Measurements from ENCODE around the gene LEMD2. TPM values are rescaled to one million over a fixed set of nuclear protein-coding genes. Genes with fewer than 3 reads are reported as not detected.

The LEMD2 gene
- total RNA-seq, 4 donors from 2014 or later = 44.3 to 99.2 (median 55.6) TPM

DNA sequence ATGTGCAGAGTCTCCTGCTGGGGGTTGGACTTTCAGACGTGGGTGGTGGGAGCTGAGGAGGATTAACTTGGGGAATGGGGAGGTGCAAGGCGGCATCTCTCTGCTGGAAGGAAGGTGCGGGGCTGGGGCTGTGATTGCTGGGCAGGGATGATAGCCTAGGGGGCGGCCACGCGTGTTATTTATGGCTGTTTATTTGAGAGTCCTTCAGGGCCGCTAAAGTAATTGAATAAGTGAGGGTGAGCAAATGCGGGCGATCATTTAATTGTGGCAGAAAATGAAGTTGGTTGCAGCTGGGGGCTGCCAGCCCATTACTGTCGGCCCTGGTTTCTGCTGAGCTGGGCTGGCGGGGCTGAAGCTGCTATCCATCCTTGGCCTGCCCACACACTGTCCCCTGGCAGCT, 34.7 kb downstream of the LEMD2 start:
- no peak for DNase-seq (ENCODE audit: low spot score in 2 of 2)
- Histone ChIP-seq H3K4me1 (peaks cover 20% of the 10 kb centered on the region), H3K27me3 (no peaks in the 10 kb centered on the region), H3K27ac (no peak overlapping the region), H3K9me3 (no peaks in the 10 kb centered on the region), H3K4me3 (no peak overlapping the region), H3K36me3 (no peaks in the 10 kb centered on the region)
- 84% methylated on average over 11 of the region's 11 CpGs for WGBS
- TF ChIP-seq POLR2A (IDR thresholded peaks at IDR 0.05) = no peak
- TF ChIP-seq, protein P1, sequence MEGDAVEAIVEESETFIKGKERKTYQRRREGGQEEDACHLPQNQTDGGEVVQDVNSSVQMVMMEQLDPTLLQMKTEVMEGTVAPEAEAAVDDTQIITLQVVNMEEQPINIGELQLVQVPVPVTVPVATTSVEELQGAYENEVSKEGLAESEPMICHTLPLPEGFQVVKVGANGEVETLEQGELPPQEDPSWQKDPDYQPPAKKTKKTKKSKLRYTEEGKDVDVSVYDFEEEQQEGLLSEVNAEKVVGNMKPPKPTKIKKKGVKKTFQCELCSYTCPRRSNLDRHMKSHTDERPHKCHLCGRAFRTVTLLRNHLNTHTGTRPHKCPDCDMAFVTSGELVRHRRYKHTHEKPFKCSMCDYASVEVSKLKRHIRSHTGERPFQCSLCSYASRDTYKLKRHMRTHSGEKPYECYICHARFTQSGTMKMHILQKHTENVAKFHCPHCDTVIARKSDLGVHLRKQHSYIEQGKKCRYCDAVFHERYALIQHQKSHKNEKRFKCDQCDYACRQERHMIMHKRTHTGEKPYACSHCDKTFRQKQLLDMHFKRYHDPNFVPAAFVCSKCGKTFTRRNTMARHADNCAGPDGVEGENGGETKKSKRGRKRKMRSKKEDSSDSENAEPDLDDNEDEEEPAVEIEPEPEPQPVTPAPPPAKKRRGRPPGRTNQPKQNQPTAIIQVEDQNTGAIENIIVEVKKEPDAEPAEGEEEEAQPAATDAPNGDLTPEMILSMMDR (IDR thresholded peaks at IDR 0.05) = no peak

DNA sequence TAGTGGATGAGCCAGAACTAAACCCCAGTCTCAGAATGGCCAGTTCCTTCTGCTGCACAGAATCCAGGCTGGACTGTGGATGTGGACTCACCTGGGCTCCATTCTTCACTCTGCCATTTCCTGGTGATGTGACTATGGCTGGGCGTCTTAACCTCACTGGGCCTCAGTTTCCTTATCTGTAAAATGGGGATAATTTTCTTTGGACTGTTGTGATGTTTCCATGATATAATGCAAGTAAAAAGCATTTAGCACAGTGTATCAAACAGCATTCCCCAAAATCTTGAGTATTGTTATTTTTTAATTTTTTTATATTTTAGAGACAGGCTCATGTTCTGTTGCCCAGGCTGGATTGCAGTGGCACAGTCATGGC, 36.3 kb downstream of the LEMD2 start:
- no peaks in the 10 kb centered on the region for H3K36me3 ChIP-seq
- no peaks in the 10 kb centered on the region for H3K9me3 ChIP-seq
- peaks cover 20% of the 10 kb centered on the region for H3K4me1 ChIP-seq
- DNase-seq (ENCODE audit: low spot score in 2 of 2) = no peak
- TF ChIP-seq, protein P1 (IDR thresholded peaks at IDR 0.05) = no peak
- TF ChIP-seq POLR2AphosphoS5 (IDR thresholded peaks at IDR 0.05) (no peak), EP300 (IDR thresholded peaks at IDR 0.05) (no peak), POLR2A (IDR thresholded peaks at IDR 0.05) (no peak)
- no peak overlapping the region for H3K27ac ChIP-seq
- H3K27me3 ChIP-seq = peaks cover 6% of the 10 kb centered on the region
- H3K4me3 ChIP-seq = no peak overlapping the region
- 100% methylated on average over 1 of the region's 1 CpG for WGBS

DNA sequence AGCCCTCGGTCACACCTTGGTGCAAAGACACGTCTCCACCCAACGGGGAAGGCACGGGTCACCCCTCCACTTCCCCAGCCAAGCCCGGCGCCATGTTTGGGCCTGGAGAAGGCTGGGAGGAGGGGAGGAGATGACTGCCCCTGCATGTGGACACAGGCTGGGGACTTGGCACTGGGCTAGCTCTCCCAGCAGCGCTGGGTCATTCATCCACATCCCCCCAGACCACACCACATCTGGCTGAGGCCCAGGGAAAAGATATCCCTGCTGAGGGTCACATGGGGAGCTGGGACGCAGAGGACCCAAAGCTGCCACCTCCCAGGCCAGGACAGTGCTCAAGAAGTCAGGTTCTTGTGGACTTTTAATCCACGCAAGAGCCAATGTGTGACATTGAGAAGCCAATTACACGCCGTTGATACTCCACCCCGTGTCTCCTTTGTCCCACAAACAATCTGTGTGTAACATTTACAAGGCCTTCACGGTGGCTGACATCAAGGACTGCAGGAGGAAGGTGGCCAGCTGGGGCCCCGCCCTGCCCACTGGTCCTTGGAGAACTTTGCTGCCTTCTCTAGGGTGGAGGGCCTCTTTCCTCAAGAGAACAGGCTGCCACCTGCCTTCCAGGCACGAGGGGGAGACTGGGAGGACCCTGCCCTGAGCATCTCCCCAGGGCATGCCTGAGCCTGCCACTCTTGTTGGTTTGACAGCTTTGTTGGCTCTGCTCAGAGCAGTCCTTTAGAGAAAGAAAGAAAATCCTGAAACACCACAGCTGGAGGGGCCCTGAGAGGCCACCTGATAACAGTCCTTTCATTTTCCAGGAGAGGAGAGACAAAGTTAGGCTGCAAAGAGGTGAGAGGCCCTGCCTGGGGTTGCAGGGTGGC, 36.9 kb downstream of the LEMD2 start:
- H3K36me3 ChIP-seq = no peaks in the 10 kb centered on the region
- WGBS = 82% methylated on average over 12 of the region's 15 CpGs
- H3K27ac ChIP-seq = no peak overlapping the region
- H3K9me3 ChIP-seq = no peaks in the 10 kb centered on the region
- no peak for DNase-seq (ENCODE audit: low spot score in 2 of 2)
- H3K4me3 ChIP-seq = no peak overlapping the region
- TF ChIP-seq, protein P1 (IDR thresholded peaks at IDR 0.05) = no peak
- no peak for TF ChIP-seq EP300 (IDR thresholded peaks at IDR 0.05)
- TF ChIP-seq POLR2A (IDR thresholded peaks at IDR 0.05) = no peak
- no peak for TF ChIP-seq POLR2AphosphoS5 (IDR thresholded peaks at IDR 0.05)
- H3K27me3 ChIP-seq = peaks cover 11% of the 10 kb centered on the region
- peaks cover 20% of the 10 kb centered on the region for H3K4me1 ChIP-seq

DNA sequence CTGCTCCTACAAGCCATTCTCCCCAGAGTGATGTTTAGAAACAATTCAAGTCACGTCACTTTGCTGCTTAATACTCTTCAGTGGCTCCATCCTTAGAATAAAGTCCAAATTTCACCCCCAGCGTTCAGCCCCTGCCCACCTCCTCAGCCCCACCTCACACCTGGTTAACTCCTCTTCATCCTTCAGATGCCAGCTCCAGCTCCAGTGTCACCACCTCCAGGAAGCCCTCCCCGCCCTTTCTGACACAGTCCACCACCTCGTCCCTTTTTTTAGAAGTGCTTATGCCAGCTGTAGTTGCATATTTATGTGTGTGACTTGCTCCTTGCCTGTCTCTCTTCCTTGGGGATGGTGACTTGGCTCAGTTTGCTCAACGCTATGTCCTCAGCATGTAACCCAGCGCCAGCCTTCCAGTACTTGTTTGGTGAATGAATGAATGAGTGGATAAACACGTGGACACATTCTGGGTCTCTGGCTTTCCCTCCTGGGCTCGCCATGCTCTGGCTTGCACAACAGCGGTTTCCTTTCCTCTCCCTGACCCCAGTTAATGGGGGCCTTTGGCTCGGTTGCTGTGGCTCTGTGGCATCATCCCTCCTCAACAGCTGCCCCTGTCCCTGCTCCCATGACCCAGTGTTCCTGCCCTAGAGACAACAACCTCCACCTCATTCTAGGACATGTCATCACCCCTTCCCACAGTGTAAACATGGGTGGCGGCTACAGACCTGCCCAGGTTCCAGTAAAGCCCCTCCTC, 38.5 kb downstream of the LEMD2 start:
- H3K4me1 ChIP-seq = peaks cover 25% of the 10 kb centered on the region
- H3K27me3 ChIP-seq = peaks cover 11% of the 10 kb centered on the region
- H3K36me3 ChIP-seq = no peaks in the 10 kb centered on the region
- no peaks in the 10 kb centered on the region for H3K9me3 ChIP-seq
- WGBS = 66% methylated on average over 11 of the region's 11 CpGs
- H3K4me3 ChIP-seq = no peak overlapping the region
- no peak for DNase-seq (ENCODE audit: low spot score in 2 of 2)
- TF ChIP-seq POLR2AphosphoS5 (IDR thresholded peaks at IDR 0.05) = no peak
- H3K27ac ChIP-seq = no peak overlapping the region

DNA sequence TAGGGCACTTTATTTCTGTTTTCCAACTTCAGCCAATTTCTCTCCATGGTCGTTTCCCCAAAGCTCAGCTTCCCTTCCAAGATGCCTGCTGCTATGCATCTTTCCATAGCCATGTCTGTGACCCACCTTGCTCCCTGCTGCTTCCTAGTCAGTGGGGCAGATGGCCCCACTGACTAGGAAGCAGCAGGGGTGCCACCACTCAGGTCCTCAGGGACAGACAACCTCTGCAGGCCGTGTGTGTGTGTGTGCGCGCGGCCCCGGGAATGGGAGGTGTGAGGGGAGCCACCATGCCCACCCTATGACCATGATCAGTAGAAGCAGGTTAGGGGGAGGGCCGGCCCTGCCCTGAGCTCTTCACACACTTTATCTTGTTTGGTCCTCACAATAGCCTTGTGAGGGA, 39.5 kb downstream of the LEMD2 start:
- no peak overlapping the region for H3K27ac ChIP-seq
- H3K36me3 ChIP-seq = no peaks in the 10 kb centered on the region
- H3K9me3 ChIP-seq = no peaks in the 10 kb centered on the region
- no peak for DNase-seq (ENCODE audit: low spot score in 2 of 2)
- WGBS = 81% methylated on average over 3 of the region's 7 CpGs
- no peak for TF ChIP-seq EP300 (IDR thresholded peaks at IDR 0.05)
- TF ChIP-seq, protein P1 (IDR thresholded peaks at IDR 0.05) = no peak
- peaks cover 11% of the 10 kb centered on the region for H3K27me3 ChIP-seq
- peaks cover 35% of the 10 kb centered on the region for H3K4me1 ChIP-seq
- no peak overlapping the region for H3K4me3 ChIP-seq

Data from suprapubic skin (tissue), 4 donors.